ENCODE results near the gene MARCHF5.
A peak's percentile ranks its signal among the peaks of the same experiment; 100 is the strongest.
"Not testable (repeated sequence)": the region's sequence is repeated elsewhere in the genome, so short reads cannot be mapped to it uniquely, and the experiment has no call there.

Gene MARCHF5

GRCh38 chr10:92305133-92306072 lies 14.4 kb downstream of the MARCHF5 start:
- DNase-seq: no peak

DNA sequence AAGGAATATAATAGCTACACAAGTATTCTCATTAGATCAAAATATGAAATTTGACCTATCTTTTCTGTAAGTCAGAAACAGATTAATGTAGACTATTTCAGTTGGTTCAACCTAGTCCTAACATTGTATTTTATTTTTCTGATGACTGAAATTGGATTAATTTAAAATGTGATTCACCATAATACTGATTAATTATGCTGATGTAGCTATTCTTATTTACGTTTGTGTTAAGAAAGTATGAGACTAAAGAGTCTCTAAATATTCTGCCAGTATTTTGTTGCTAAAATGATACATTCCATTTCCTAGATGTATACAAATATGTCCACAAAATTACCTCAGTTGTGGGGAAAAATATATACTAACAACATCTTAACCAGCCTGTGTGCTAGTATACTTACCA lies 18.3 kb downstream of the MARCHF5 start:
- DNase-seq: no peak

- DNase-seq: no peak
Measured at GRCh38 chr10:92313750-92314149, 22.8 kb downstream of the MARCHF5 start.

- no peak for DNase-seq
Measured at GRCh38 chr10:92316610-92317009, 25.6 kb downstream of the MARCHF5 start.

- DNase-seq: no peak
Measured at GRCh38 chr10:92323079-92323478, 32.1 kb downstream of the MARCHF5 start.

- no peak for DNase-seq
Measured at GRCh38 chr10:92327445-92328433, 36.8 kb downstream of the MARCHF5 start.

- no peak for DNase-seq
Measured at GRCh38 chr10:92328993-92329392, 38.0 kb downstream of the MARCHF5 start.

GRCh38 chr10:92329927-92330326 lies 39.0 kb downstream of the MARCHF5 start:
- DNase-seq: not testable (repeated sequence)

GRCh38 chr10:92342796-92343195 lies 51.8 kb downstream of the MARCHF5 start:
- DNase-seq: no peak

- not testable (repeated sequence) for DNase-seq
Measured at GRCh38 chr10:92345575-92345974, 54.6 kb downstream of the MARCHF5 start.

- DNase-seq: not testable (repeated sequence)
Measured at GRCh38 chr10:92347035-92347676, 56.2 kb downstream of the MARCHF5 start.

DNA sequence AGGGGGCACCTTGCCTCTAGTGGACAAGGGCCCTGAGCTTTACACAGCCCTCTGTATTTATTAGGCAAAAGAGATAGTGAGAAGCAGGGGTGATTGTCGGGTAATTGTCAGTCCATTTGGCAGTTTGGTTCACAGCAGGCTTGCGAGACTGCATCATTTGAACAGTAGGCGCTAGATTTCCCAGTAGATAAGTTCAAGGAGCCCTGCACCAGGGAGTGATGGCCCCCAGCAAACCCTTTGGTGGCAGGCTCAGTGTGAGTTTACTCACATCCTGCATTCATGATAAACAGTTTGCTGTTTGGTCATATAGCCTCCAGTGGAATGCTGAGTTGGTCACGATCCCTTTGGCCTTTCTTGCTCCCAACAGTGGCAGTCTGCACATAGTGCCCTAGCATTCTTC lies 59.4 kb downstream of the MARCHF5 start:
- DNase-seq: no peak

- no peak for DNase-seq
Measured at GRCh38 chr10:92354587-92354986, 63.6 kb downstream of the MARCHF5 start.

GRCh38 chr10:92356041-92356440 lies 65.1 kb downstream of the MARCHF5 start:
- no peak for DNase-seq

- no peak for DNase-seq
Measured at GRCh38 chr10:92363498-92363897, 72.5 kb downstream of the MARCHF5 start.

GRCh38 chr10:92366412-92367021 lies 75.5 kb downstream of the MARCHF5 start:
- no peak for DNase-seq

DNA sequence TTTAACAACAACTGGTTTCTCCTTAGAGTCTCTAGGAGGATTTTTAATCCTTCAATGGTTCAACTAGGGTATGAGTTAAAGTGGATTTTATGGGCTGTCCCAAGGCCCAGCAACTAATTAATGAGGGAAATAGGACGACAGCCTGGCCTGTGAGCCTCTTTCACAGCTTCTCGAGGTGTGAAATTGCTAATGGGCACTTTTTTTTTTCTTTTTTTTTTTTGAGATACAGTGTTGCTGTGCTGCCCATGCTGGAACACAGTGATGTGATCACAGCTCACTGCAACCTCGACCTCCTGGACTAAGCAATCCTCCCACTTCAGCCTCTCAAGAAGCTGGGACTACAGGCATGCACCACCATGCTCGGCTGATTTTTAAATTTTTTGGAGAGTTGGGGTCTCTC lies 87.0 kb downstream of the MARCHF5 start:
- DNase-seq: no peak

DNA sequence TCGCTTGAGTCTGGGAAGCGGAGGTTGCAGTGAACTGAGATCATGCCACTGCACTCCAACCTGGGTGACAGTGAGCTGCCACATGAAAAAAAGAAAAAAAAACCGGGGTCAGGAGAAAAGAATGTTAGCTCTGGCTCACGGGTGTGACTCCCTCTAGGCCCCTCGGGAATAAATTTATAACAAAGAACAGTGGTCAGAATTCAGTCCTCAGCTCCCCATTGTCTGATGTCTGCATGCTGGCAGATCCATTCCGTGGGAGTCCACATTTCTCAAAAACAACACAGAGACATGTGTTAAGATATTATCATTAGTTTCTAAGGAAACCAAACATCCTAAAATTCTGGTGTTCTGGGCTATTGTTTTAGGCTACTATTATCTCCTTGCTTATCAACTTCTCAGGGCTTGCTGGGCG lies 90.6 kb downstream of the MARCHF5 start:
- DNase-seq: no peak

DNA sequence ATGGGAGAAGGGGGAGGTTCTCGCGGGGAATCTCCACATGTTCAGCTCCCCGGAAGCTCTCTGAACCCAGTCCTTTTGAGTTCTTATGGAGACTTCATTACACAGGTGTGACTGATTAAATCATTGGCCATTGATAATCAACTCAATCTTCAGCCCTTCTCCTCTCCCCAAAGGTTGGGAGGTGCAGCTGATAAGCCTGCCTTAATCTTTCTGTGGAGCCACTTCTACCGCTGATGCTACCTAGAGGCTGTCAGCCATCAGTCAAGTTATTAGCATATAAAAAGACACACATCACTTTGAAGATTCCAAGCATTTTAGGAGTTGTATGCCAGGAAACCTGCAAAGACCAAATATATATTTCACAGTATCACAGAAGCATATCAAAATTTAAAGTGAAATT lies 91.7 kb downstream of the MARCHF5 start:
- DNase-seq: no peak

GRCh38 chr10:92384741-92385140 lies 93.8 kb downstream of the MARCHF5 start:
- no peak for DNase-seq

GRCh38 chr10:92385831-92386230 lies 94.9 kb downstream of the MARCHF5 start:
- peak in 2 of 3 donors; percentile 31 to 49 for DNase-seq

- DNase-seq: peak; percentile 53 to 83 (median 57)
Measured at GRCh38 chr10:92387289-92387940, 96.4 kb downstream of the MARCHF5 start.

Data from suppressor macrophage treated with lipopolysaccharide for 1 hour (primary cell).